GM21737 (cell line): Measurements from ENCODE around the gene GSTK1.

Source experiments
- ATAC-seq: cut with Tn5 transposase; IDR thresholded peaks from one replicate; pipeline ENCODE4 v1.9.1; 2021; ENCODE audit warnings: mild to moderate bottlenecking, moderate library complexity; ENCODE audit not compliant: unreplicated experiment

The GSTK1 gene

DNA sequence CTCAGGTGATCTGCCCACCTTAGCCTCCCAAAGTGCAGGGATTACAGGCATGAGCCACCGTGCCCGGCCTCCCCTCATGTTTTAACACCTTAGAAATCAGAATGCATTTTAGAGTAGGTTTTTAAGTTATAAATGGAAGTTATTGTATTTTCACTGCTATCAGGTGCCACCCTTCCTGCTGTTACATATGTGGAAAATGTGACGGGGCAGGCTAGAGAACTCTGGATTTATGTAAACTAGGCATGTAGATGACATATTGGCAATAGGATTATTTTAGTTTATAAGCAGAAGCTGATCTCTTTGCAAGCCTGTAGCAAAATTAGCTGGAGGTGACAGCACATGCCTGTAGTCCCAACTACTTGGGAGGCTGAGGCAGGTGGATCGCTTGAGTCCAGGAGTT is 27.1 kb downstream of the GSTK1 start:
- no peak for ATAC-seq

DNA sequence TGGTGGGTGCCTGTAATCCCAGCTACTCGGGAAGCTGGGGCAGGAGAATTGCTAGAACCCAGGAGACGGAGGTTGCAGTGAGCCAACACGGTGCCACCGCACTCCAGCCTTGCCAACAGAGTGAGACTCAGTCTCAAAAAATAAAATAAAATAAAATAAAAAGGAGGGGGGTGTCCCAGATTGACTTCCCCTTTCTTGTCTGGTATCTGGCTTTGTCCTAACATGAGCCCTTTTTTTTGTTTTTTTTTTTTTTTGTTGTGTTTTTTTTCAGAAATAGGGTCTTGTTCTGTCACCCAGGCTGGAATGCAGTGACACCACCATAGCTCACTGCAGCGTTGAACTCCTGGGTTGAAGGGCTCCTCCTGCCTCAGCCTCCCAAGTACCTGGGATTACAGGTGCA is 29.6 kb downstream of the GSTK1 start:
- ATAC-seq = no peak

DNA sequence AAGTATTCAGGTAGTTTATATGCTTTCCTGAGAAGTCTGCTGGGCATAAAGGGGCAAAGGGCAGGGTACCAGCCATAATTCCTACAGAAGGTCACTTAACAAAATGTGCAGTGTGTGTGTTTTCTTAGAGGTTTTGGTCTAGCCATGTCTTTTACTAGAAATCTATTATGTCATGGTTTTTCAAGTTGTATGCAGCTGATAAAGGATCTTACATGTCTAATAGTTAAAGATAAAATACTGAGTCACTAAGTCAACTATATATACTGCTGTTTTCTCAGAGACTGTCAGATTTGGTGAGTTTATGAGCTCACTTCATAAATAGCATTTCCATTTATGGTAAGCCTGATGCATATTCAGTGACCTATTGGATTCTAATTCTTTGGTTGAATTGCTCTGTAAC is 32.6 kb downstream of the GSTK1 start:
- no peak for ATAC-seq

DNA sequence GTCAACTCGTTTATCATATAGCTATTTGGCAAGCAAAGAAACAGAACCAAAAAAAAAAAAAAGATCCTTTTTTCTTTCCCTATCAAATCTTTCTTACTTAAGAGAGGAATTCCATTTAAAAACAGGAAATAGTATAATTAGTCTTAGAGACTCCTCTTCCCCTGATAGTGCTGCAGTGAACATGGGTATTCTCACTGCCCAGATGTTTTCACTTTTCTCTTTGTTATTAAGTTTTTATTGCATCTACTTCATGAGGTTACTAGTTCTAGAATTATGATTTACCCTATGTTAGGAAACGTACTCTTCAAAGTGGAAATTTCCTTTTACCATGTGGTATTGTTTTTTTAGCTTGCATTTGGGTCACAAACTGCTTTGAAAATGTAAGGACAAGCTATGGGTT is 33.4 kb downstream of the GSTK1 start:
- no peak for ATAC-seq

DNA sequence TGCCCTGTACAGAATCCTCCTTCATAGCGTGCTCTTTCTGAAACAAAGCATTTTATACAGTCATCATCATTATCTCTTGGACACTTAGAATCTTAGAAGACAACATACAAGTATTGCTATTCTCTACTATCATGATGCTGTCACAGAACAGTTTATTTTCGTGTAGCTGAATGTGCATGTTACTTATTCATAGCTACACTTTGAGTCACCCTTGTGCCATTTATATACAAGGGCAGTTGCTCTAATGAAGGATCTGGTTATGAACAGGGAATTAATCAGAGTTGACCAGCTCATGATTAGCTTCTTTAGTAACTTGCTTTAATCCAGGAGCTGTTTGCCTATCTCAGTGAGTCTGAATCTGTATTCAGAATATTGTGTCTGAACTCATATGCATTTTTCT is 36.1 kb downstream of the GSTK1 start:
- no peak for ATAC-seq

DNA sequence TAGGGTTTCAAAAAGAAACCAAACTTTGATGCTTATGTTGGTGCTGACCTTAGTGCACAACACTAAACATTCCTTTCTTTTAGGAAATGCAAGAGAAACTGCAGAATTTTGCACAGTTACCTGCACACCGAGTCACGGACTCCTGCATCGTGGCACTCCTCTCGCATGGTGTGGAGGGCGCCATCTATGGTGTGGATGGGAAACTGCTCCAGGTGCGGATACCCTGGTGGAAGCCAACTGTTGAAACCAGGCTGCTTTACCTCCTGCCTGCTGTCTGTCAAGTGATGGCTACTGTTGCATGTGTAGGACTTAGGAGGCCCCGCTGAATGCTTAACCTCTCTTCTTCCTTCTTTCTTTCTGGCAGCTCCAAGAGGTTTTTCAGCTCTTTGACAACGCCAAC is 36.6 kb downstream of the GSTK1 start:
- no peak for ATAC-seq

DNA sequence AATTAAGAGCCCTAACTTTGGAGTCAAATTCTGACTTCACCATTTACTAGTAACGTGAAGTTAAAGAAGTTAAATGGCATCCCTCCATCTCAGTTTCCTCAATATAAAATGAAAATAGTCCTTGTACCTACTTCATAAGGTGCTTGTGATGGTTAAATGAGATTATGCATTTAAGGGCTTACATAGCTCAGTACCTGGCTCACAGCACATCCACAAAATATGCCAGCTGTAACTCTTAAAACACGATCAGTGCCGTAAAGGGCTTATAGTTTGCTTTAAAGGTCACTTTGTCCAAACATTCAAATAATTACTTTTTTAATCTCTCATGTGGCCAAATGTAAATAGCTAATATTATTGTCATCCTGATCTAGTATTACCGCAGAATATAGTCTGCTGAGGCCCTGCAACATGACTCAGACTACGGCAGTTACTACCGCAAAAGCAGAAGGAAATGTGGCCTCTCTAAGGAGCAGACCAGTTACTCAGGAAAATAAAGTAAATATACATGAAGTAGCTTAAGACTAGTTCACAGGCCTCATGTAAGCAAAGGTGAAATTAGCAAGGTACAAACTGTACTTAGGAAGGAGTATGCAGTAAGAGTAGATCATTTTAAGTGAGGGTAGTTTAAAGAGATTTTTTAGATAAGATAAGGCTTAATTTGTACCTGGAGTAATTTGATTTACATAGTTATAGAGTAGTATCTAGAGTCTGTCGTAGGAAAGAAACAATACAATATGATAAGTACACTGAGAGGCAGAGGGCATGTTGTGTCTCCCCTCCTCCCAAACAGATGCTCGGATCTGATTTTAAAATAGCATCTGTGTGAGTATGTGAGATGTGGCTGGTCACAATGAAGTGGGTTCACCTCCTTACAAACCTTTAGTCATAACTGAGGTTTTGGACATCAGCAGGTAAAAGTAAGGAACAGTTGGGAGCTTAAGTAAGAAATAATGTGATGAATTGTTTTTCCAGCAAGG is 38.0 kb downstream of the GSTK1 start:
- ATAC-seq = no peak

DNA sequence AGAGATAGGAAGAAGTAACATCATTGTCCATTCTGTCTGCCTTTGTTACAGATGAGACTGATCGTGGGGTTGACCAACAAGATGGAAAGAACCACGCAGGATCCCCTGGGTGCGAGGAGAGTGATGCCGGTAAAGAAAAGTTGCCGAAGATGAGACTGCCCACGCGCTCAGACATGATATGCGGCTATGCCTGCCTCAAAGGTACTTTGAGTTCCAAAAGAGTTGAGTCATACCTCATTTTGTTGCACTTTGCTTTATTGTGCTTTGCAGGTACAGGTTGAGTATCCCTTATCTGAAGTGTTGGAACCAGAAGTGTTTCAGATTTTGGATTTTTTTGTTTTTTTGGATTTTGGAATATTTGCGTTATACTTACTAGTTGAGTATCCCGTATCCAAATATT is 40.5 kb downstream of the GSTK1 start:
- ATAC-seq = no peak

DNA sequence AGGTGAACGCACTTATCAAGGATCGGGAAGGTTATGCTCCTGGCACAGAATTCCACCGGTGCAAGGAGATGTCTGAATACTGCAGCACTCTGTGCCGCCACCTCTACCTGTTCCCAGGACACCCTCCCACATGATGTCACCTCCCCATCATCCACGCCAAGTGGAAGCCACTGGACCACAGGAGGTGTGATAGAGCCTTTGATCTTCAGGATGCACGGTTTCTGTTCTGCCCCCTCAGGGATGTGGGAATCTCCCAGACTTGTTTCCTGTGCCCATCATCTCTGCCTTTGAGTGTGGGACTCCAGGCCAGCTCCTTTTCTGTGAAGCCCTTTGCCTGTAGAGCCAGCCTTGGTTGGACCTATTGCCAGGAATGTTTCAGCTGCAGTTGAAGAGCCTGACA is 41.7 kb downstream of the GSTK1 start:
- no peak for ATAC-seq

DNA sequence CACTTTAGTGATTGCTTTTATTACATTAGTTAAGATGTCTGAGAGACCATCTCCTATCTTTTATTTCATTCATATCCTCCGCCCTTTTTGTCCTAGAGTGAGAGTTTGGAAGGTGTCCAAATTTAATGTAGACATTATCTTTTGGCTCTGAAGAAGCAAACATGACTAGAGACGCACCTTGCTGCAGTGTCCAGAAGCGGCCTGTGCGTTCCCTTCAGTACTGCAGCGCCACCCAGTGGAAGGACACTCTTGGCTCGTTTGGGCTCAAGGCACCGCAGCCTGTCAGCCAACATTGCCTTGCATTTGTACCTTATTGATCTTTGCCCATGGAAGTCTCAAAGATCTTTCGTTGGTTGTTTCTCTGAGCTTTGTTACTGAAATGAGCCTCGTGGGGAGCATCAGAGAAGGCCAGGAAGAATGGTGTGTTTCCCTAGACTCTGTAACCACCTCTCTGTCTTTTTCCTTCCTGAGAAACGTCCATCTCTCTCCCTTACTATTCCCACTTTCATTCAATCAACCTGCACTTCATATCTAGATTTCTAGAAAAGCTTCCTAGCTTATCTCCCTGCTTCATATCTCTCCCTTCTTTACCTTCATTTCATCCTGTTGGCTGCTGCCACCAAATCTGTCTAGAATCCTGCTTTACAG is 42.3 kb downstream of the GSTK1 start:
- ATAC-seq = no peak

DNA sequence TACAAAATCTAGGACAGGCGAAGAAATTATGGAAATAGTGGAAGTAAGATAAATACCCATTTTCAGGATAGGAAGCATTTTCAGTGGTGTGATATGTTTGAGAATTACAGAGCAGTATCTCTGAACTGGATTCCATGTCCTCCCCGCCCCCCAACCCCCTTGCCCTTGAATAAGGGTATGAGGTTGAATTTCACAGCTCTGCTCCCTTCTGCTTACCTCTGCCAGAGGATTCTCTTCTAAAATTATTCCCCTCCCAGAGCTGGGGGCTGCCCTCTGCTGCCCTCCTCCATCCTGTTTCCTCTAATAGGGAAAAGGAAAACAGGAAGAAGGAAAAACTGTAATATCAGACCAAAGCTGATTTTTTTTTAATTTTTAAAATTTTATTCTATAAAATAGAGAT is 45.4 kb downstream of the GSTK1 start:
- ATAC-seq = no peak

DNA sequence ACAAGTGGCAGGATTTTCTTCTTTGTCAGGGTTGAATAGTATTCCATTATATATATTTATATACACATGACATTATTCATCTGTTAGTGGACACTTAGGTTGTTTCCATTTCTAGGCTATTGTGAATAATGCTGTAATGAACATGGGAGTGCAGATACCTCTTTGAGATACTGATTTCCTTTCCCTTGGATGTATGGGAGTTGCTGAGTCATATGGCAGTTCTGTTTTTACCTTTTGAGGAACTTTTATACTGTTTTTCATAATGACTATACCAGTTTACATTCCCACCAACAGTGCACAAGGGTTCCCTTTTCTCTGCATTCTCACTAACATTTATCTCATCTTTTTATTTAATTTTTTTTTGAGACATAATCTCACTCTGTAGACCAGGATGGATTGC is 50.9 kb downstream of the GSTK1 start:
- ATAC-seq = no peak

DNA sequence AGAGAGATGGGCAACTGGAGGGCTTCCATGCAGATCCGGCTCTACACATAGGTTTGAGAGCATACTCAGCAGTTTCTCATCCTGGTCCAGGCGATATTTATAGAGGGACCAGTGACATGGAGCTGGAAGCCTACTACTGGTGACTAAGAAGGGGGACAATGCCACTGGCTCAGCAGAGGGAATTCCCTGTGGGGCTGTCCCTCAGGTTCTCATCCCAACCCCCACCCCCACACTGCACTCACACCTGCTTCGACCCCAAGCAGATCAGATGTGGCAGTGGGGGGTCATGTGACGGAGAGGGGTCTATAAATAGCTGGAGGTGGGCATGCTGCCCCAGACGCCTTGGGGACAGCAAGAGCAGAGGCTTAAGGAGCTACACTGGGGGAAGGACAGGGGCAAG is 52.5 kb downstream of the GSTK1 start, which contains the start of gene CLCN1:
Gene CLCN1 (plus strand): TSS at position 336 of the 400 bp plus-strand sequence. CDS start 102 bp downstream, outside the sequence.
- ATAC-seq = no peak

DNA sequence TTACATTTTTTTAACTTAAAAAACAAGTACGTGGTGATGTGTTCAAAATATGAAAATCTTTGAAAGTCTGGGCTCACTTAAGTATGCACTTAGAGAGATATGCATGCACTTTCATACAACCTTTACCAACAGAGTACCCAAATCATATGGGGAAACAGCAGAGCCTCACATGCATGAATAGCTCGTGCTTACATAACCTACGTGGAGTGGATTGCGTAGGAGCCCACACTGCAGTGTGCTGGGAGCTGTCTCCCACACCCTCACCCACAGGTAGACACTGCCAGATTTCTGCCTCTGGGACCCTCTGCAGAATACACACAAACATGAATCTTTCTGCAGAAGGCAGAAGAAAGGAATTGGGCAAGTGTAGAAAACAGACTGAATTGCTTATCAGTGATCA is 53.3 kb downstream of the GSTK1 start:
- no peak for ATAC-seq

DNA sequence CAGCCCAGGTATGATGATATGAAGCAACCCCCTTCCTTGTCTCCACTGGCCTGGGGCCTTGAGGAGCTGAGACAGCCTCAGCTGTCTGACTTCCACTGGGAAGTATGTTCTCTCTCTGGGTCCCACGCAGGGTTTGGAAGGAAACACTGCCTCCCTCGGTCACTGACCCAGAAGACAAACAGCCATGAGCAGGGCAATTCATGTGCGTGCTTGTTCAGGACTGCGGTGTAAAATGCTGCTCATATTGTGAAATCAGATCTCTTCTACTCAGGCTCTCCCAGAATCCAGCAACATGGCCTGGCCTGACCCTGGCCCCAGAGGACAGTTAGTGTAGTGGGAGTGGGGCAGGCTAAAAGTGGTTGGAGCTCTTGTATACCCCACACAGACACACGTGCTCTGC is 55.4 kb downstream of the GSTK1 start:
- no peak for ATAC-seq
